Measurements from ENCODE around the gene RTL1.

RTL1 gene

DNA sequence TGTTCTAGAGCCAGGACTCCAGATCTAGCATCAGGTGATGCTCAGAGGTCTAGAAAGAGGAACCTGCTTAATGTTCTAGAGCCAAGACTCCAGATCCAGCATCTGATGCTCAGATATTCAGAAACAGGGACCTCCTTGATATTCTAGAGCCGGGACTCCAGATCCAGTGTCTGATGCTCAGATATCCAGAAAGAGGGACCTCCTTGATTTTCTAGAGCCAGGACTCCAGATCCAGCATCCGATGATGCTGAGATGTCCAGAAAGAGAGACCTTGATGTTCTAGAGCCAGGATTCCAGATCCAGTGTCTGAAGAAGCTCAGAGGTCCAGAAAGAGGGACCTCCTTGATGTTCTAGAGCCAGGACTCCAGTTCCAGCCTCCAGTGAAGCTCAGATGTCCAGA is 40.7 kb downstream of the RTL1 start:
- Histone ChIP-seq H3K9me2 (replicated peaks; ENCODE audit: control insufficient read depth, low read length) (no peaks in the 10 kb centered on the region), H3F3A (ENCODE audit: control insufficient read depth, insufficient read depth) (no peaks in the 10 kb centered on the region), H3K27ac (ENCODE audit: low read depth, low read length) (no peak overlapping the region), H3K4me3 (ENCODE audit: low read length) (no peak overlapping the region), H3K9me3 (ENCODE audit: control insufficient read depth, insufficient read depth, low read length) (no peaks in the 10 kb centered on the region), H3K4me2 (ENCODE audit: low read length) (no peak overlapping the region), H4K20me1 (ENCODE audit: control insufficient read depth, insufficient read depth, low read depth, low read length) (no peaks in the 10 kb centered on the region), H3K27me3 (ENCODE audit: control insufficient read depth, low read length) (no peaks in the 10 kb centered on the region), H3K36me3 (ENCODE audit: control insufficient read depth, low read length) (no peaks in the 10 kb centered on the region), H3K79me2 (ENCODE audit: control insufficient read depth, low read length) (no peaks in the 10 kb centered on the region), H3K4me1 (ENCODE audit: control insufficient read depth, low read length) (no peaks in the 10 kb centered on the region)
- TF ChIP-seq CTCF (IDR thresholded peaks at IDR 0.05; ENCODE audit: low read depth, low read length, poor library complexity, severe bottlenecking) = no peak
- TF ChIP-seq EZH2phosphoT487 (IDR thresholded peaks at IDR 0.05; ENCODE audit: borderline replicate concordance, low read length) = no peak

GRCh38 chr14:100862277-100862676 is 41.2 kb downstream of the RTL1 start:
- no peaks in the 10 kb centered on the region for H3K9me3 ChIP-seq (ENCODE audit: control insufficient read depth, insufficient read depth, low read length)
- no peaks in the 10 kb centered on the region for H3F3A ChIP-seq (ENCODE audit: control insufficient read depth, insufficient read depth)
- no peaks in the 10 kb centered on the region for H4K20me1 ChIP-seq (ENCODE audit: control insufficient read depth, insufficient read depth, low read depth, low read length)
- no peaks in the 10 kb centered on the region for H3K79me2 ChIP-seq (ENCODE audit: control insufficient read depth, low read length)
- H3K4me3 ChIP-seq (ENCODE audit: low read length) = no peak overlapping the region
- H3K27me3 ChIP-seq (ENCODE audit: control insufficient read depth, low read length) = no peaks in the 10 kb centered on the region
- TF ChIP-seq CTCF (IDR thresholded peaks at IDR 0.05; ENCODE audit: low read depth, low read length, poor library complexity, severe bottlenecking) (no peak), EZH2phosphoT487 (IDR thresholded peaks at IDR 0.05; ENCODE audit: borderline replicate concordance, low read length) (no peak)
- H3K4me1 ChIP-seq (ENCODE audit: control insufficient read depth, low read length) = no peaks in the 10 kb centered on the region
- H3K27ac ChIP-seq (ENCODE audit: low read depth, low read length) = no peak overlapping the region
- no peaks in the 10 kb centered on the region for H3K36me3 ChIP-seq (ENCODE audit: control insufficient read depth, low read length)
- H3K4me2 ChIP-seq (ENCODE audit: low read length) = no peak overlapping the region
- no peaks in the 10 kb centered on the region for H3K9me2 ChIP-seq (replicated peaks; ENCODE audit: control insufficient read depth, low read length)

GRCh38 chr14:100861937-100862247 is 41.6 kb downstream of the RTL1 start:
- Histone ChIP-seq H3K27me3 (ENCODE audit: control insufficient read depth, low read length) (no peaks in the 10 kb centered on the region), H3K36me3 (ENCODE audit: control insufficient read depth, low read length) (no peaks in the 10 kb centered on the region), H3K4me2 (ENCODE audit: low read length) (no peak overlapping the region), H3F3A (ENCODE audit: control insufficient read depth, insufficient read depth) (no peaks in the 10 kb centered on the region), H4K20me1 (ENCODE audit: control insufficient read depth, insufficient read depth, low read depth, low read length) (no peaks in the 10 kb centered on the region), H3K79me2 (ENCODE audit: control insufficient read depth, low read length) (no peaks in the 10 kb centered on the region), H3K4me1 (ENCODE audit: control insufficient read depth, low read length) (no peaks in the 10 kb centered on the region), H3K9me3 (ENCODE audit: control insufficient read depth, insufficient read depth, low read length) (no peaks in the 10 kb centered on the region), H3K27ac (ENCODE audit: low read depth, low read length) (no peak overlapping the region), H3K4me3 (ENCODE audit: low read length) (no peak overlapping the region), H3K9me2 (replicated peaks; ENCODE audit: control insufficient read depth, low read length) (no peaks in the 10 kb centered on the region)
- no peak for TF ChIP-seq EZH2phosphoT487 (IDR thresholded peaks at IDR 0.05; ENCODE audit: borderline replicate concordance, low read length)
- TF ChIP-seq CTCF (IDR thresholded peaks at IDR 0.05; ENCODE audit: low read depth, low read length, poor library complexity, severe bottlenecking) = no peak

Data from DOHH2 (cell line).